NCI-H2196 (cell line): Measurements from ENCODE around the gene PRPF40B.

Source experiments
- DNase-seq: peaks from one replicate; lab custom pipeline; 2025; ENCODE audit not compliant: unreplicated experiment; lab: John Stamatoyannopoulos, UW

The PRPF40B gene

DNA sequence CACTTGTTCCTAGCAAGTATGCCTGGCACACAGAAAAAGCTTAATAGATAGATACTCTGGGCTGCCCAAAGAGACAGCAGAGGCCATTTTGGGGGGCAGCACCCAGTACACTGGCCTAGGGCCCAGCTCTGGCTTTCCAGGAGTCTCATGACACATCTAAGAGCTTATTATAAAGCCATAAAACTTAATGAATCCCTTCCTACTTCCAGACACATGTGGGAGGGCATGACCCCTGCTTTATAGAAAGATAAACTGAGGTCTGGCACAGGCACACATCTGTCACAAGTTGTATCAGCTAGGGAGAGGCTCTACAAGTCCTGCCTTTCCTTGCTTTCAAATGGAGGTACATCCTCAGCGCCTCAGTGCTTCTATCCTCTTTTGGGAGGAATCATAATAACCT is 56.7 kb downstream of the PRPF40B start:
- DNase-seq, result no peak

- no peak for DNase-seq
These were observed 60.4 kb downstream of the PRPF40B start for GRCh38 chr12:49683599-49684309.

- DNase-seq, result no peak
These were observed 61.0 kb downstream of the PRPF40B start for GRCh38 chr12:49684310-49684854.

GRCh38 chr12:49687941-49688340 is 64.6 kb downstream of the PRPF40B start:
- no peak for DNase-seq

DNA sequence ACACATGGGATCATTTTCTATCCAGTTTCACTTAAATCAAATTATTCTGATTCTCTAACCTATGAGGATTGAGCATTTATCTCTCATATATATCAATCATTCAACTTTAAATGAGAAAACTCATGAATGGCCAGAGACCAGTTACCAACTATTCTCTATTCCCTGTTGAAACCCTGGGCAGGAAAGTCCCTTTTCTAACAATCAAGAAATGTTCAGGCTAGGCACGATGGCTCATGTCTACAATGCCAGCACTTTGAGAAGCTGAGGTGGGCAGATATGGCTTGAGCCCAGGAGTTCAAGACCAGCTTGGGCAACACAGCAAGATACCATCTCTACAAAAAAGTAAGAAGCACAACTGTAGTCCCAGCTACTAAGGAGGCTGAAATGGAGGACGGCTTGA is 65.9 kb downstream of the PRPF40B start:
- no peak for DNase-seq

DNA sequence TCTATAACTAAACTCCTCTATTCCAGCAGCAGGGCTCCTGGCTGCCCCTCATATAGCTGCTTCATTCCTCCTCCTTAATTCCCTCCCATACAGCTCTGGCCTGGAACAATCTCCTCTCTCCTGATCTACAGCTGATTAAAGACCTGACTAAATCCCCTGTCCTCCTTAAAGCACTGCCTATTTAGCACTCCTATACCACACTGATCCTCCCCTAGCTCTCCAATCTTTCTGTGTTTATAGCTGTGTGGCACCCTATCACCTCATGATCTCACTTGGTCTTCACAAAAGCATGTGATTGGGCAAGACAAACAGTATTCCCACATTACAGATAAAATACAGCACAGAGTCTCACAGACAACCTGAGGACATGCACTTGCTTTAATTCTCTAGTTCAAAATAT is 66.4 kb downstream of the PRPF40B start:
- DNase-seq, result no peak

- no peak for DNase-seq
These were observed 69.5 kb downstream of the PRPF40B start for GRCh38 chr12:49692851-49693250.

DNA sequence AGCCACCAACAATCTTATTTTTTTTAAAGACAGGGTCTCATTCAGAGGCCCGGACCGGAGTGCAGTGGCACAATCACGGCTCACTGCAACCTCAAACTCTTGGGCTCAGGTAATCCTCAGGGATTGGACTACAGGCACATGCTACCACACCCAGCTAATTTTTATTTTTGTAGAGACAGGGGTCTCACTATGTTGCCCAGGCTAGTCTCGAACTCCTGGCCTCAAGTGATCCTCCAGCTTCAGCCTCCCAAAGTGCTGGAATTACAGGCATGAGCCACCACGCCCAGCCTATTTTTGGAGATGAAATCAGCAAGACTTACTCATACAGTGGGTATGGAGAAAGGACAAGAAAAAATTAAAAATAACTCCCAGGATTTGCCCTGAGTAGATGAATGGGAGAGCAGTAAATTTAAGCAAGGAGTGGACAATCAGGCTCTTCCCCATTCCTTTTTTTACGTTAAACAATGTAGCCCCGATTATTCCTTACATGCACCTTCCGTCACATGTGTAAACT is 70.6 kb downstream of the PRPF40B start:
- DNase-seq, result no peak
